Breast epithelium (tissue), 4 donors: ENCODE results near the gene TLL2. TPM values are rescaled to one million over a fixed set of nuclear protein-coding genes. Genes with fewer than 3 reads are reported as not detected.

Experiments used
- DNase-seq, 2 donors: peaks; one replicate each; pipeline ENCODE4 v3.0.0-alpha.2; 2019; ENCODE audit warnings: low spot score in 2 of 2
- H3K27ac ChIP-seq, 2 donors: fragments of 200-600 bp; sonication (generic) in 1 of 2; one replicate each; pipeline ENCODE4 v1.5.1; 2016 to 2019; ENCODE audit warnings: mild to moderate bottlenecking in 1 of 2
- H3K27me3 ChIP-seq, 2 donors: fragments of 200-600 bp; sonication (generic) in 1 of 2; one replicate each; pipeline versions ENCODE4 v1.5.1 to v1.6.0; 2017 to 2019; ENCODE audit warnings: control low read depth in 1 of 2, mild to moderate bottlenecking in 1 of 2
- H3K36me3 ChIP-seq: fragments of 200-600 bp; one replicate; pipeline ENCODE4 v1.5.1; 2019
- H3K4me1 ChIP-seq, 2 donors: fragments of 200-600 bp; sonication (generic); one replicate each; pipeline ENCODE4 v1.5.1; 2016 to 2019; ENCODE audit warnings: control low read depth in 1 of 2
- H3K4me3 ChIP-seq, 3 donors: fragments of 200-600 bp; sonication (generic); 1 replicate in 2 of 3; 2 replicates in 1 of 3; pipeline ENCODE4 v1.5.1; 2016 to 2019; ENCODE audit warnings: mild to moderate bottlenecking in 3 of 3, moderate library complexity in 2 of 3
- H3K9me3 ChIP-seq, 2 donors: fragments of 200-600 bp; sonication (generic) in 1 of 2; one replicate each; pipeline ENCODE4 v1.5.1; 2016 to 2019; ENCODE audit warnings: control low read depth in 1 of 2
- CTCF ChIP-seq, 3 donors: fragments of 450-650 bp; IDR thresholded peaks; one replicate each; pipeline ENCODE4 v1.5.1; 2016 to 2017; ENCODE audit warnings: antibody characterized with exemption in 3 of 3, mild to moderate bottlenecking in 3 of 3, moderate library complexity in 3 of 3
- POLR2A ChIP-seq: fragments of 450-650 bp; IDR thresholded peaks from one replicate; pipeline ENCODE4 v1.6.1; 2016; ENCODE audit warnings: antibody characterized with exemption, mild to moderate bottlenecking, moderate library complexity
- POLR2AphosphoS5 ChIP-seq, 3 donors: sonication (generic); formaldehyde crosslinking; IDR thresholded peaks; one replicate each; pipeline ENCODE4 v1.6.1; 2017; ENCODE audit warnings: antibody characterized with exemption in 3 of 3
- intact Hi-C: fragments of 100-400 bp; cut with DNase I; formaldehyde crosslinking; loops from one replicate; pipeline ENCODE4 v1.15.1; 2023; ENCODE audit warnings: low total_unique reads
- total RNA-seq, 3 donors: library from RNA; depleted of rRNA; stranded (reverse); fragments of >200 nt; gene quantifications; one replicate each; pipeline ENCODE4 v1.1.0, GENCODE V29; 2016

Gene TLL2
- total RNA-seq, 3 donors from 2014 or later = under 0.01 TPM; not detected in 2

DNA sequence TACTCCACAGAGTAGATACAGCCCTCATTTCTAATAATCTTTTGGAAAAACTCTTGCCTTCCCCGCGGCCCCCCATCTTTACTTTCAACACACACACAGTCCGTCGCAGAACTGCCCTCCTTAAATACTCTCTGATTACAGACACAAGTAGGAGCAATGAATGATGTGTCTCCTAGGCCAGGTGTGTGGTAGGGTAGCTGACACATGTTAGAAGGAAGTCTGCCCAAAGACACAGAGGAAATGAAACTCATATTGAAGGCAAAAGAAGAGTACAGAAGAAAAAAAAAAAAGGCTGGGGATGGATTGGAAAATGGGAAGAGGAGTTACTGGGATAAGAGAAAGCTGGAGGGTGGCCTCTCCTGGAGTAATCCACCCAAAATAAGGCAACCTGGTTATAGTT, 169.5 kb downstream of the TLL2 start:
- TF ChIP-seq POLR2AphosphoS5 (IDR thresholded peaks at IDR 0.05) (no peak), CTCF (IDR thresholded peaks at IDR 0.05) (no peak), POLR2A (no peak)
- Histone ChIP-seq H3K4me1 (no peaks in the 10 kb centered on the region), H3K4me3 (no peak overlapping the region), H3K27me3 (no peaks in the 10 kb centered on the region), H3K36me3 (no peaks in the 10 kb centered on the region), H3K9me3 (no peaks in the 10 kb centered on the region), H3K27ac (no peak overlapping the region)
- DNase-seq = no peak
- intact Hi-C loops = no loop called here

DNA sequence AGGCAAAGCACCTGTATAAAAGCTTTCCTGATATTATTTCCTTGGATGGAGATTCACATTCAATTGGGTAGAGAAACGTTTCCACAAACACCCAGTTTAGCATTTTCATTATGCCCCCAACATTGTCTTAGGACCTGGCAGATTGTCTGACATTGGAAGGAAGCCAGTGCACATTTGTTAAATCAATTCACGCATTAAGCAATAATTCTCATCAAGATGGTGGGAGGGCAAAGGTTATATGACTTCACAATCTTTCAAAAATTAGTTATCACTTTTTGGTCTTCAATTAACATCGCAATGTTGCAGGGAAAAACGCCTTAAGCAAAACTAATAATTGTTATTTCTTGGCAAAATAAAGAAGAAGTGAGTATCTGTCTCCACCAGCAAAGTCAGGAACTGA, 171.3 kb downstream of the TLL2 start:
- Histone ChIP-seq H3K27ac (no peak overlapping the region), H3K9me3 (no peaks in the 10 kb centered on the region), H3K4me3 (no peak overlapping the region), H3K4me1 (no peaks in the 10 kb centered on the region), H3K36me3 (no peaks in the 10 kb centered on the region), H3K27me3 (no peaks in the 10 kb centered on the region)
- no peak for TF ChIP-seq POLR2A
- TF ChIP-seq POLR2AphosphoS5 (IDR thresholded peaks at IDR 0.05) = no peak
- TF ChIP-seq CTCF (IDR thresholded peaks at IDR 0.05) = no peak
- DNase-seq = no peak
- intact Hi-C loops = no loop called here

DNA sequence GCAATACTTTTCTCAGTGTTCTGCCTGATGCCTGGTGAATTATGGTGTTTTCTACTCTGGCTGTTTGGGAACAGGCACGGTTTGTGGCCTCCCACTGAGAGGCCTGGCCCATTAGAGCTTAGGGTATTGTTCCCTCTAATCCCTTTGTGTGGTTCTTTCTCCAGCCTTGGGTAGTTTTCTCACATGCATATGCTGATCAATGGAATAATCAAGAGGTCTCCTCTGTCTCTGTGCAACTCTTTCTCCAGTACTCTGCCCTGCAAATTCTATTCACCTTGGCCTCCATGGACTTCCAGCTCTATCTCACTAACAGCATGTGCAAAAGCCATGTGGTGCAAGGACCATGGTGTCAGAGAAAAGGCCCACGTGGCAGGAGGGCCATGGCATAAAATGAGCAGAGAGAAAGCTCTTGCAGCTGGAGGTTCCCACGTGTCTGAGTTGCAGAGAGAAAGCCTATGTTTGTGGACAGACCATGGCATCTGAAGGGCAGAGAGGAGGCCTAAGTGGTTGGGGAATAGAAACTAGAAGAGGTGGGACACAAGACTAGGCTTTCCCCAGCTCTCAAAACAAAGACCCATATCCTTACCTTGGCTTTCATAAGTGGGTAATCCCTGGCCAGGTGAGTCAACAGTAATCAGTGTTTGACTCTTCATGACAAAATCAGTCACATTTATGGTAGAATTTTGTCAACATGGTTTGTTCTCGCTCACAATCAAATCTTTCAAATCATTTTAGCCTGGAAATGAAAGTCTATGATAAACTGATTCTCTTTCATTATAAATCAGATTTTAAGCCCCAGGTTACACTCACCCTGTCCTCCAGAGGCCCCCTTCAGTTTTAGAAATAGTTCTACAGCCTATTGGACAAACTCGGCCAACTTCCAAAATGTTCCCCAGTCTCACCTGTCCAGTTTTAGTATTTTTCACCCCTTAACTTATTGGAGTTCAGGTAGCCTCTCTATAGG, 172.2 kb downstream of the TLL2 start:
- no peaks in the 10 kb centered on the region for H3K4me1 ChIP-seq
- TF ChIP-seq CTCF (IDR thresholded peaks at IDR 0.05) (no peak), POLR2A (no peak), POLR2AphosphoS5 (IDR thresholded peaks at IDR 0.05) (no peak)
- intact Hi-C loops = no loop called here
- no peak overlapping the region for H3K27ac ChIP-seq
- no peak overlapping the region for H3K4me3 ChIP-seq
- no peaks in the 10 kb centered on the region for H3K27me3 ChIP-seq
- no peak for DNase-seq
- no peaks in the 10 kb centered on the region for H3K9me3 ChIP-seq
- no peaks in the 10 kb centered on the region for H3K36me3 ChIP-seq

DNA sequence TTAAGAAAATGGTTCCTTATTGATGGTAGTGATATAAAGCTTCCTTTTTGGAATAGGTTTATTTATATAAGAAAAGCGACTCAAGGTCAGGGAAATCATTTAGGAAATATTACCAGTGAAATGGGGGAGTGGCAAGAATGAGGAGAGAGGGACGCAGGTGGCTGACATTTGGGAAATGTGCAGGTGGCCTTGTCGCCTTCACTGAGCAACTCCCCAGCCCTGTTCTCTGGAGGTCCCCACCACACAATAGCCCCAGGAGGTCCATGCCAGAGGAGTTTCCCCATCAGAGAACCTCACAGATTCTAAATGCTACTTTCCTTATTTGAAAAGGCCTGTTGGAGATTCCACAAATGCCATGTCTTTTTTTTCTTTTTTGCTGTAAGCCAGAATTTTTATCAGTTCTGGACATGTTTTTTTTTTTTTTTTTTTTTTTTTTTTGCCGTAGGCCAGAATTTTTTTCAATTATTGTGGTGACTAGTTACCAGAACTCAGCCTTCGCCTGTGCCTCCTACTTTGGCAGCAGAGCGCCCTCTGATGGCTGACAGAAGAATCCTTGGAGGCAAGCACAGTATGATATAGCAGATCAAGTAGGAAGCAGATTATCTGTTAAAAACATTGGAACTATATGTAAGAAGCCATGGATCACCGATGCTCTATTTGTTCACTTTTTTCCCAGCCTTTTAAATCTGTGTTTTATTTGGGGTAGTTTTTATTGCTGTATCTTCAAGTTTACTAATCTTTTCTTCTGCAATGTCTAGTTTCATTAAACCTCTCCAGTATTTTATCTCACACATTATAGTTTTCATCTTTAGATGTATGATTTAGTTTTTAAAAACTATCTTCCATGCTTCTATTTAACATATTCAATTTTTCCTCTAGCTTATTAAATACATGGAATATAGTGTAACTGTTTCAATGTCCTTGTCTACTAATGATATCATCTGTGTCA, 173.5 kb downstream of the TLL2 start:
- no peak for TF ChIP-seq POLR2AphosphoS5 (IDR thresholded peaks at IDR 0.05)
- TF ChIP-seq CTCF (IDR thresholded peaks at IDR 0.05) = peak in 2 of 3 donors; percentile 15 to 38
- H3K27ac ChIP-seq = no peak overlapping the region
- DNase-seq = peak in 1 of 2 donors; percentile 32
- no peaks in the 10 kb centered on the region for H3K27me3 ChIP-seq
- no peaks in the 10 kb centered on the region for H3K9me3 ChIP-seq
- no peak overlapping the region for H3K4me3 ChIP-seq
- no peaks in the 10 kb centered on the region for H3K4me1 ChIP-seq
- H3K36me3 ChIP-seq = no peaks in the 10 kb centered on the region
- intact Hi-C loops = no loop called here
